GM23248 (cell line): Measurements from ENCODE around the gene NLRC5. TPM values are rescaled to one million over a fixed set of nuclear protein-coding genes. Genes with fewer than 3 reads are reported as not detected.

Experiments used
- DNase-seq: peaks from one replicate; pipeline ENCODE4 v3.0.0-alpha.2; 2015
- H2AFZ ChIP-seq: fragments of 200-600 bp; sonication (generic); 2 replicates; pipeline ENCODE4 v1.6.1; 2016; ENCODE audit warnings: antibody characterized with exemption
- H3F3A ChIP-seq: fragments of 200-600 bp; sonication (generic); 2 replicates; pipeline ENCODE4 v1.6.1; 2016; ENCODE audit warnings: mild to moderate bottlenecking, antibody characterized with exemption, mixed run types; ENCODE audit not compliant: insufficient read depth
- H3K27ac ChIP-seq: fragments of 200-600 bp; sonication (generic); 2 replicates; pipeline ENCODE4 v1.5.1; 2016; ENCODE audit warnings: mild to moderate bottlenecking
- H3K27me3 ChIP-seq: fragments of 200-600 bp; sonication (generic); replicated peaks from 2 replicates; pipeline ENCODE4 v1.6.1; 2016; ENCODE audit warnings: mild to moderate bottlenecking; ENCODE audit not compliant: insufficient read depth
- H3K36me3 ChIP-seq: fragments of 200-600 bp; sonication (generic); 2 replicates; pipeline ENCODE4 v1.6.1; 2016; ENCODE audit warnings: low read depth, mild to moderate bottlenecking
- H3K4me1 ChIP-seq: fragments of 200-600 bp; sonication (generic); 2 replicates; pipeline ENCODE4 v1.6.1; 2016; ENCODE audit warnings: mild to moderate bottlenecking; ENCODE audit not compliant: insufficient read depth
- H3K4me2 ChIP-seq: fragments of 200-600 bp; sonication (generic); one replicate; pipeline ENCODE4 v1.6.1; 2016; ENCODE audit warnings: mild to moderate bottlenecking; ENCODE audit not compliant: unreplicated experiment
- H3K4me3 ChIP-seq: fragments of 200-600 bp; sonication (generic); 2 replicates; pipeline ENCODE4 v1.5.1; 2016; ENCODE audit warnings: mild to moderate bottlenecking
- H3K79me2 ChIP-seq: fragments of 200-600 bp; sonication (generic); 2 replicates; pipeline ENCODE4 v1.6.1; 2016; ENCODE audit warnings: mild to moderate bottlenecking; ENCODE audit not compliant: insufficient read depth
- H3K9ac ChIP-seq: fragments of 200-600 bp; sonication (generic); 2 replicates; pipeline ENCODE4 v1.6.1; 2016; ENCODE audit warnings: mild to moderate bottlenecking
- H3K9me2 ChIP-seq: fragments of 200-600 bp; sonication (generic); 2 replicates; pipeline ENCODE4 v1.6.1; 2016; ENCODE audit warnings: mixed run types, mild to moderate bottlenecking, moderate library complexity; ENCODE audit not compliant: insufficient read depth
- H3K9me3 ChIP-seq: fragments of 200-600 bp; sonication (generic); one replicate; pipeline ENCODE4 v1.6.1; 2017; ENCODE audit warnings: low read depth
- H4K20me1 ChIP-seq: fragments of 200-600 bp; sonication (generic); 2 replicates; pipeline ENCODE4 v1.6.0; 2016; ENCODE audit not compliant: insufficient read depth
- EZH2 ChIP-seq: fragments of 200-600 bp; sonication (generic); IDR thresholded peaks from 2 replicates; pipeline ENCODE4 v1.6.1; 2018; ENCODE audit warnings: antibody characterized with exemption, mild to moderate bottlenecking; ENCODE audit not compliant: insufficient read depth, poor library complexity, severe bottlenecking
- EZH2phosphoT487 ChIP-seq: fragments of 200-600 bp; sonication (generic); IDR thresholded peaks from 2 replicates; pipeline ENCODE4 v1.6.1; 2018; ENCODE audit warnings: antibody characterized with exemption, moderate library complexity, mild to moderate bottlenecking, low read depth; ENCODE audit not compliant: insufficient read depth
- WGBS, 2 experiments: methylation state at CpG; one replicate each; pipeline ENCODE4 v1.1.6; 2015 to 2017; ENCODE audit warnings: low lambda C conversion rate in 2 of 2, low coverage in 1 of 2; ENCODE audit errors: missing lambda C conversion rate in 2 of 2; 5-methylcytosine and 5-hydroxymethylcytosine counted together
- in situ Hi-C: fragments of 300-500 bp; cut with MboI; formaldehyde crosslinking; loops from 2 replicates; pipeline ENCODE4 v1.15.0; 2020
- polyA plus RNA-seq: library from polyadenylated mRNA; unstranded; fragments of >200 nt; fragmentation: Nextera tagmentation; extraction: Ambion mirVana; gene quantifications from 2 replicates; pipeline ENCODE4 v1.2.1, GENCODE V29; 2016
- total RNA-seq: library from RNA; depleted of rRNA; stranded (reverse); fragments of >200 nt; shearing (Covaris generic); gene quantifications from 2 replicates; pipeline ENCODE4 v1.2.3, GENCODE V29; 2014; rRNA removed

Gene NLRC5
- total RNA-seq = 17.1 and 23.8 TPM in 2 replicates
- polyA plus RNA-seq = 9.3 and 10.6 TPM in 2 replicates

DNA sequence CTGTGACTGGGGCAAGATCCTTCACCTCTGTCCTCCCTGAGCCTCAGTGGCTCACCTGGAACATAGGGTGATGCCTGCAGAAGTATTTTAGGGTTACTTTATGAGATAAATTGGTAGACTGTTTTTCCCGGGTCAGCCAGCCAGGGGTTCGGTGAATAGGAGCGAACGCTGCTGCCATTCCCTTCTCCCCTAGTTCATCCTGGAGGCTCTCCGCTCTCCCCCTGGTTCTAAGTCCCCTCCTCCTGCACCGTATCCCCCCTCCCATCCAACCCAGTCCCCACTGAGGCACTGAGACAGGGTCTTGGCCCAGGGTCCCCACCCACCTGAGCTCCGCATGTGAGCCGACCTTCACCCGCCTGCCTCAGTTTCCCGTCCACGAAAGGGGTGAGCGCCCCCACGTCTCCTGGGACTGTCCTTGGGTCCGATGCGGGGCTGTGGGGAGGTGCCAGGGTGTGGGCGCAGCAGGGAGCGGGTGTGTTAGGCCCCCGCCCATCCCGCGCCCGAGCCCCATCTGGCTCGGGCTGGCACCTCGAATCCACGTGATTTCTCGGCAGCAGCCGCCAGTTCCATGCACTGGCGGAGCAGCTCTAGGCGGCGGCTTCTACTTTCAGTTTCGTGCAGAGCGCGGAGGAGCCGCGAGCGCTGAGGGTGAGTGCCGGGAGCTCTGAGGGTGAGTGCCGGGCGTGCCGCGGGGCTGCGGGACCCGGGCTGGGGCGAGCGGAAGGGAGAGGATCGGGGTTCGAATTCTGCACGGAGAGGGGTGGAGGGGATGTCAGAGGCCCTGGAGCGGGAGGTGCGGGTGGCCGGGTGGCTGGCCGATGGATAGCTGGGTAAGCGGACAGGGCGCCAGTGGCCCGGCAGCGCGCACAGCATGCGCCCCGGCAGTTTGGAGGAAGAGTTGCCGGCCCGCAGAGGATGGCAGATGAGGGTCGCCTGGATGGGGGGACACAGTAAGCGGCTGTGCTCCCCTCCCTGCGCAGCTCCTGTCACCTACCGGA, at the start of gene NLRC5:
Gene NLRC5, plus strand, starts transcription at position 610 of the 998 bp plus-strand sequence. CDS start 31,156 bp downstream, outside the sequence.
- 0 out of 2 replicates have a peak, but pooled peaks cover 8% of the 10 kb centered on the region for H3F3A ChIP-seq
- H3K4me2 ChIP-seq = peak within 1 kb of the TSS; percentile 87
- in situ Hi-C loops = no loop called here
- peak within 1 kb of the TSS; percentile 90 for H2AFZ ChIP-seq
- WGBS, 2 experiments = 1 to 2% methylated on average over 53 to 64 of the region's 64 CpGs
- H3K9me2 ChIP-seq = no peaks in the 10 kb centered on the region
- peaks cover 37% of the 10 kb centered on the region for H3K4me1 ChIP-seq
- peak; percentile 95 for DNase-seq
- H3K36me3 ChIP-seq = no peaks in the 10 kb centered on the region
- H4K20me1 ChIP-seq = no peaks in the 10 kb centered on the region
- no peaks in the 10 kb centered on the region for H3K27me3 ChIP-seq
- peaks cover 57% of the 10 kb centered on the region for H3K79me2 ChIP-seq
- peak within 1 kb of the TSS; percentile 87 for H3K9ac ChIP-seq
- H3K27ac ChIP-seq = peak within 1 kb of the TSS; percentile 69
- no peaks in the 10 kb centered on the region for H3K9me3 ChIP-seq
- peak within 1 kb of the TSS; percentile 86 for H3K4me3 ChIP-seq
- TF ChIP-seq EZH2 = no peak
- TF ChIP-seq EZH2phosphoT487 = no peak

DNA sequence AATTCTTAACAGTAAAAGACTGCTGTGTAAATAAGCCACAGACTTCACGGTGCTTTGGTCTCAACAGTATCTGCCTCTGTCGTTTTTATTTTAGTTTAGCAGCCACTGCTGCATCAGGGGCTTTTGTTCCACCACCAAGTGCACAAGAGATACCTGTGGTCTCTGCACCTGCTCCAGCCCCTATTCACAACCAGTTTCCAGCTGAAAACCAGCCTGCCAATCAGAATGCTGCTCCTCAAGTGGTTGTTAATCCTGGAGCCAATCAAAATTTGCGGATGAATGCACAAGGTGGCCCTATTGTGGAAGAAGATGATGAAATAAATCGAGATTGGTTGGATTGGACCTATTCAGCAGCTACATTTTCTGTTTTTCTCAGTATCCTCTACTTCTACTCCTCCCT, 49.6 kb upstream of the NLRC5 start:
- no peak overlapping the region for H2AFZ ChIP-seq
- peaks cover 100% of the 10 kb centered on the region for H3K36me3 ChIP-seq
- no peak overlapping the region for H3K27ac ChIP-seq
- H3K9me3 ChIP-seq = no peaks in the 10 kb centered on the region
- H3K4me1 ChIP-seq = peaks cover 29% of the 10 kb centered on the region
- H3F3A ChIP-seq = peaks cover 98% of the 10 kb centered on the region
- H3K9me2 ChIP-seq = no peaks in the 10 kb centered on the region
- no peak for TF ChIP-seq EZH2phosphoT487
- no peak for TF ChIP-seq EZH2
- no peaks in the 10 kb centered on the region for H3K27me3 ChIP-seq
- no peak overlapping the region for H3K4me2 ChIP-seq
- in situ Hi-C loops = no loop called here
- WGBS, 2 experiments = 86 to 93% methylated on average over 4 of the region's 4 CpGs
- no peak overlapping the region for H3K4me3 ChIP-seq
- no peak overlapping the region for H3K9ac ChIP-seq
- DNase-seq = no peak
- H4K20me1 ChIP-seq = peaks cover 25% of the 10 kb centered on the region
- H3K79me2 ChIP-seq = peaks cover 65% of the 10 kb centered on the region

DNA sequence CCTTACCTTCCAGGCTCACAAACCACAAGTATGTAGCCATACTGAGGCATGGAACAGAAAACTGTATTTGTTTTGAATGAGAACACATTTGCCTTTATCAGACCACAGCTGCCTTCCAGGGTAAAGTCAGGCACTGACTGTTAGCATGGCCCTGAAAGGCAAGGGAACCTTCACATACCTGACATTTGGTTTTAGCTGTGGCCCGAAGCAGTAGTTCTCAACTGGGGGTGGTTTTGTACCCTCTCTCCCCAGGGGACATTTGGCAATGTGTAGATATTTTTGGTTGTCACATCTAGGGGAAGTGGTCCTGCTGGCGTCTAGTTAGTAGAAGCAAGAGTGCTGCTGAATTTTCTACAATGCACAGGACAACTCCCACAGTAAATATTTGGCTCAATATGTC, 48.3 kb upstream of the NLRC5 start:
- TF ChIP-seq EZH2 = no peak
- no peak overlapping the region for H3K4me3 ChIP-seq

GRCh38 chr16:56941856-56942331, 47.5 kb upstream of the NLRC5 start:
- in situ Hi-C loops = no loop called here
- WGBS, 2 experiments = 74% methylated on average over 9 of the region's 9 CpGs

More for the DNA sequence above, 48.3 kb upstream of the NLRC5 start:
- Histone ChIP-seq H3K9me2 (no peaks in the 10 kb centered on the region), H3K9me3 (no peaks in the 10 kb centered on the region), H3K4me2 (no peak overlapping the region), H2AFZ (no peak overlapping the region), H3K36me3 (peaks cover 98% of the 10 kb centered on the region), H3K79me2 (peaks cover 52% of the 10 kb centered on the region), H4K20me1 (peaks cover 18% of the 10 kb centered on the region), H3K27ac (peak overlapping the region; percentile 12; the same call in 1 of the 2 replicates), H3K27me3 (no peaks in the 10 kb centered on the region), H3F3A (peaks cover 96% of the 10 kb centered on the region), H3K9ac (no peak overlapping the region), H3K4me1 (peaks cover 16% of the 10 kb centered on the region)
- WGBS, 2 experiments = 73 to 75% methylated on average over 2 of the region's 2 CpGs
- DNase-seq = no peak
- in situ Hi-C loops = no loop called here

More at GRCh38 chr16:56941856-56942331, 47.5 kb upstream of the NLRC5 start:
- H3K4me3 ChIP-seq = no peak overlapping the region
- no peak for DNase-seq
- peaks cover 10% of the 10 kb centered on the region; the same call in 1 of the 2 replicates for H4K20me1 ChIP-seq
- no peak overlapping the region for H3K9ac ChIP-seq
- TF ChIP-seq EZH2 (no peak), EZH2phosphoT487 (no peak)
- H3K36me3 ChIP-seq = peaks cover 93% of the 10 kb centered on the region
- H3K79me2 ChIP-seq = peaks cover 44% of the 10 kb centered on the region
- H3K27ac ChIP-seq = no peak overlapping the region
- peaks cover 96% of the 10 kb centered on the region for H3F3A ChIP-seq
- H3K4me1 ChIP-seq = peaks cover 8% of the 10 kb centered on the region
- H3K9me2 ChIP-seq = no peaks in the 10 kb centered on the region
- no peaks in the 10 kb centered on the region for H3K9me3 ChIP-seq
- no peak overlapping the region for H3K4me2 ChIP-seq
- H2AFZ ChIP-seq = no peak overlapping the region
- no peaks in the 10 kb centered on the region for H3K27me3 ChIP-seq
